Activated T-helper 1 cell treated with anti-CD3 and anti-CD28 coated beads, Interleukin-12 subunit alpha, Interleukin-12 subunit beta, Interleukin-2, Interleukin-4 antibody, amounts not matched to agents 30 ng/mL and 10 ng/mL and 1 ng/mL, durations not matched to agents 14 hours and 24 hours and 36 hours (primary cell): ENCODE measurements around the gene ARAP1. TPM values are rescaled to one million over a fixed set of nuclear protein-coding genes. Genes with fewer than 3 reads are reported as not detected.

Experiments
- DNase-seq: peaks from one replicate; pipeline ENCODE4 v3.0.0; 2021; ENCODE audit warnings: low spot score
- H3K27ac Mint-ChIP-seq: one replicate; pipeline ENCODE4 v1.8.0; 2021; ENCODE audit warnings: mild to moderate bottlenecking, mixed read lengths
- H3K27me3 Mint-ChIP-seq: one replicate; pipeline ENCODE4 v1.8.0; 2022; ENCODE audit warnings: mild to moderate bottlenecking, moderate library complexity, mixed read lengths; ENCODE audit not compliant: insufficient read depth
- H3K36me3 Mint-ChIP-seq: one replicate; pipeline ENCODE4 v1.8.0; 2021; ENCODE audit warnings: low read depth, mixed read lengths
- H3K4me1 Mint-ChIP-seq: one replicate; pipeline ENCODE4 v1.8.0; 2021; ENCODE audit warnings: low read depth, mixed read lengths
- H3K4me3 Mint-ChIP-seq: one replicate; pipeline ENCODE4 v1.8.0; 2021; ENCODE audit warnings: mild to moderate bottlenecking, moderate library complexity, mixed read lengths
- H3K9me3 Mint-ChIP-seq: one replicate; pipeline ENCODE4 v1.8.0; 2021; ENCODE audit warnings: mixed read lengths
- intact Hi-C: fragments of 100-400 bp; cut with micrococcal nuclease; formaldehyde crosslinking; loops from one replicate; pipeline ENCODE4 v1.15.1; 2024
- total RNA-seq: library from RNA; stranded (reverse); gene quantifications from 2 replicates; pipeline ENCODE4 v1.2.3, GENCODE V29; 2022

ARAP1 gene
- total RNA-seq, 1 donor from 2014 or later, result 88.6 TPM

GRCh38 chr11:72719551-72719950 is 32.7 kb downstream of the ARAP1 start:
- H3K36me3 Mint-ChIP-seq, result peaks cover 10% of the 10 kb centered on the region
- H3K4me3 Mint-ChIP-seq, result peak overlapping the region; percentile 94
- H3K27me3 Mint-ChIP-seq, result no peaks in the 10 kb centered on the region
- no peaks in the 10 kb centered on the region for H3K9me3 Mint-ChIP-seq
- intact Hi-C loops, result no loop called here
- no peak for DNase-seq
- H3K27ac Mint-ChIP-seq, result peak overlapping the region; percentile 68
- H3K4me1 Mint-ChIP-seq, result peaks cover 56% of the 10 kb centered on the region

GRCh38 chr11:72719144-72719543 is 33.1 kb downstream of the ARAP1 start:
- Mint-ChIP-seq H3K4me1 (peaks cover 52% of the 10 kb centered on the region), H3K9me3 (no peaks in the 10 kb centered on the region), H3K27ac (no peak overlapping the region), H3K4me3 (peak overlapping the region; percentile 94), H3K36me3 (peaks cover 10% of the 10 kb centered on the region), H3K27me3 (no peaks in the 10 kb centered on the region)
- intact Hi-C loops, result no loop called here
- DNase-seq, result no peak

GRCh38 chr11:72718101-72718501 is 34.1 kb downstream of the ARAP1 start:
- Mint-ChIP-seq H3K4me3 (no peak overlapping the region), H3K36me3 (peaks cover 10% of the 10 kb centered on the region), H3K9me3 (no peaks in the 10 kb centered on the region), H3K27me3 (no peaks in the 10 kb centered on the region), H3K4me1 (peaks cover 45% of the 10 kb centered on the region), H3K27ac (no peak overlapping the region)
- no peak for DNase-seq
- intact Hi-C loops, result no loop called here

- intact Hi-C loops, result no loop called here
- Mint-ChIP-seq H3K27me3 (no peaks in the 10 kb centered on the region), H3K36me3 (peaks cover 12% of the 10 kb centered on the region), H3K9me3 (no peaks in the 10 kb centered on the region), H3K4me1 (peaks cover 36% of the 10 kb centered on the region), H3K4me3 (no peak overlapping the region), H3K27ac (no peak overlapping the region)
- DNase-seq, result no peak
These were observed 35.3 kb downstream of the ARAP1 start for GRCh38 chr11:72716788-72717435.

GRCh38 chr11:72716290-72716689 is 35.9 kb downstream of the ARAP1 start:
- Mint-ChIP-seq H3K4me3 (no peak overlapping the region), H3K27ac (no peak overlapping the region), H3K36me3 (peaks cover 12% of the 10 kb centered on the region), H3K9me3 (no peaks in the 10 kb centered on the region), H3K27me3 (no peaks in the 10 kb centered on the region), H3K4me1 (peaks cover 31% of the 10 kb centered on the region)
- no peak for DNase-seq
- intact Hi-C loops, result no loop called here

- no peaks in the 10 kb centered on the region for H3K9me3 Mint-ChIP-seq
- intact Hi-C loops, result no loop called here
- no peak for DNase-seq
- no peaks in the 10 kb centered on the region for H3K27me3 Mint-ChIP-seq
- H3K36me3 Mint-ChIP-seq, result peaks cover 33% of the 10 kb centered on the region
- no peak overlapping the region for H3K27ac Mint-ChIP-seq
- H3K4me1 Mint-ChIP-seq, result no peaks in the 10 kb centered on the region
- H3K4me3 Mint-ChIP-seq, result no peak overlapping the region
These were observed 39.4 kb downstream of the ARAP1 start for GRCh38 chr11:72712841-72713240.

GRCh38 chr11:72712168-72712751 is 39.9 kb downstream of the ARAP1 start:
- Mint-ChIP-seq H3K27ac (peak overlapping the region; percentile 16), H3K4me1 (no peaks in the 10 kb centered on the region), H3K27me3 (no peaks in the 10 kb centered on the region), H3K36me3 (peaks cover 34% of the 10 kb centered on the region), H3K9me3 (no peaks in the 10 kb centered on the region), H3K4me3 (no peak overlapping the region)
- DNase-seq, result no peak
- intact Hi-C loops, result no loop called here

- intact Hi-C loops, result no loop called here
- no peaks in the 10 kb centered on the region for H3K27me3 Mint-ChIP-seq
- no peak overlapping the region for H3K4me3 Mint-ChIP-seq
- DNase-seq, result no peak
- H3K36me3 Mint-ChIP-seq, result peaks cover 45% of the 10 kb centered on the region
- H3K27ac Mint-ChIP-seq, result no peak overlapping the region
- H3K9me3 Mint-ChIP-seq, result no peaks in the 10 kb centered on the region
- no peaks in the 10 kb centered on the region for H3K4me1 Mint-ChIP-seq
These were observed 41.1 kb downstream of the ARAP1 start for GRCh38 chr11:72711141-72711540.

GRCh38 chr11:72710278-72710677 is 41.9 kb downstream of the ARAP1 start:
- Mint-ChIP-seq H3K27me3 (no peaks in the 10 kb centered on the region), H3K4me1 (no peaks in the 10 kb centered on the region), H3K27ac (no peak overlapping the region), H3K9me3 (no peaks in the 10 kb centered on the region), H3K4me3 (no peak overlapping the region), H3K36me3 (peaks cover 46% of the 10 kb centered on the region)
- no peak for DNase-seq
- intact Hi-C loops, result no loop called here

GRCh38 chr11:72709478-72710238 is 42.5 kb downstream of the ARAP1 start:
- no peak for DNase-seq
- peaks cover 51% of the 10 kb centered on the region for H3K36me3 Mint-ChIP-seq
- no peaks in the 10 kb centered on the region for H3K27me3 Mint-ChIP-seq
- no peaks in the 10 kb centered on the region for H3K9me3 Mint-ChIP-seq
- no peak overlapping the region for H3K4me3 Mint-ChIP-seq
- H3K4me1 Mint-ChIP-seq, result no peaks in the 10 kb centered on the region
- no peak overlapping the region for H3K27ac Mint-ChIP-seq
- intact Hi-C loops, result no loop called here

- intact Hi-C loops, result no loop called here
- no peaks in the 10 kb centered on the region for H3K4me1 Mint-ChIP-seq
- no peak overlapping the region for H3K4me3 Mint-ChIP-seq
- no peak for DNase-seq
- no peak overlapping the region for H3K27ac Mint-ChIP-seq
- H3K27me3 Mint-ChIP-seq, result no peaks in the 10 kb centered on the region
- H3K36me3 Mint-ChIP-seq, result peaks cover 49% of the 10 kb centered on the region
- no peaks in the 10 kb centered on the region for H3K9me3 Mint-ChIP-seq
These were observed 45.2 kb downstream of the ARAP1 start for GRCh38 chr11:72707032-72707431.

- Mint-ChIP-seq H3K4me1 (no peaks in the 10 kb centered on the region), H3K4me3 (no peak overlapping the region), H3K27me3 (no peaks in the 10 kb centered on the region), H3K27ac (no peak overlapping the region), H3K9me3 (no peaks in the 10 kb centered on the region), H3K36me3 (peaks cover 52% of the 10 kb centered on the region)
- intact Hi-C loops, result no loop called here
- no peak for DNase-seq
These were observed 45.6 kb downstream of the ARAP1 start for GRCh38 chr11:72706579-72706978.
